Measurements from ENCODE around the gene BCL11A.

The BCL11A gene

GRCh38 chr2:60548311-60548710, 5.1 kb downstream of the BCL11A start:
- in situ Hi-C loops (cut with HindIII; ENCODE audit: low sequenced_read_pairs): no loop called here

GRCh38 chr2:60547841-60548240, 5.6 kb downstream of the BCL11A start:
- in situ Hi-C loops (cut with HindIII; ENCODE audit: low sequenced_read_pairs): no loop called here

GRCh38 chr2:60546756-60547420, 6.6 kb downstream of the BCL11A start:
- in situ Hi-C loops (cut with HindIII; ENCODE audit: low sequenced_read_pairs): no loop called here

GRCh38 chr2:60544954-60545560, 8.4 kb downstream of the BCL11A start:
- in situ Hi-C loops (cut with HindIII; ENCODE audit: low sequenced_read_pairs): no loop called here

GRCh38 chr2:60544062-60544461, 9.4 kb downstream of the BCL11A start:
- in situ Hi-C loops (cut with HindIII; ENCODE audit: low sequenced_read_pairs): no loop called here

GRCh38 chr2:60541056-60541651, 12.3 kb downstream of the BCL11A start:
- in situ Hi-C loops (cut with HindIII; ENCODE audit: low sequenced_read_pairs): no loop called here

GRCh38 chr2:60540074-60540473, 13.4 kb downstream of the BCL11A start:
- in situ Hi-C loops (cut with HindIII; ENCODE audit: low sequenced_read_pairs): no loop called here

- in situ Hi-C loops (cut with HindIII; ENCODE audit: low sequenced_read_pairs): no loop called here
These were observed 14.3 kb downstream of the BCL11A start for GRCh38 chr2:60539140-60539539.

- in situ Hi-C loops (cut with HindIII; ENCODE audit: low sequenced_read_pairs): no loop called here
These were observed 15.4 kb downstream of the BCL11A start for GRCh38 chr2:60538101-60538500.

- in situ Hi-C loops (cut with HindIII; ENCODE audit: low sequenced_read_pairs): no loop called here
These were observed 16.7 kb downstream of the BCL11A start for GRCh38 chr2:60536746-60537145.

- in situ Hi-C loops (cut with HindIII; ENCODE audit: low sequenced_read_pairs): no loop called here
These were observed 17.7 kb downstream of the BCL11A start for GRCh38 chr2:60535685-60536312.

GRCh38 chr2:60534892-60535684, 18.4 kb downstream of the BCL11A start:
- in situ Hi-C loops (cut with HindIII; ENCODE audit: low sequenced_read_pairs): no loop called here

- in situ Hi-C loops (cut with HindIII; ENCODE audit: low sequenced_read_pairs): no loop called here
These were observed 19.3 kb downstream of the BCL11A start for GRCh38 chr2:60534052-60534685.

GRCh38 chr2:60533101-60534051, 20.1 kb downstream of the BCL11A start:
- in situ Hi-C loops (cut with HindIII; ENCODE audit: low sequenced_read_pairs): no loop called here

GRCh38 chr2:60532421-60532820, 21.0 kb downstream of the BCL11A start:
- in situ Hi-C loops (cut with HindIII; ENCODE audit: low sequenced_read_pairs): no loop called here

GRCh38 chr2:60531701-60532133, 21.7 kb downstream of the BCL11A start:
- in situ Hi-C loops (cut with HindIII; ENCODE audit: low sequenced_read_pairs): no loop called here

GRCh38 chr2:60530660-60531281, 22.7 kb downstream of the BCL11A start:
- in situ Hi-C loops (cut with HindIII; ENCODE audit: low sequenced_read_pairs): no loop called here

- in situ Hi-C loops (cut with HindIII; ENCODE audit: low sequenced_read_pairs): no loop called here
These were observed 23.4 kb downstream of the BCL11A start for GRCh38 chr2:60529785-60530627.

Measured in endothelial cell of hepatic sinusoid (primary cell).